Measurements from ENCODE around the gene ZMYND10. TPM values are rescaled to one million over a fixed set of nuclear protein-coding genes. Genes with fewer than 3 reads are reported as not detected.

Gene ZMYND10
- polyA plus RNA-seq (2011; rRNA removed): 0.87 and 1.1 TPM in 2 replicates
- 1.7 and 2.0 TPM in 2 replicates for polyA minus RNA-seq (2011; rRNA and poly(A)+ RNA removed)

DNA sequence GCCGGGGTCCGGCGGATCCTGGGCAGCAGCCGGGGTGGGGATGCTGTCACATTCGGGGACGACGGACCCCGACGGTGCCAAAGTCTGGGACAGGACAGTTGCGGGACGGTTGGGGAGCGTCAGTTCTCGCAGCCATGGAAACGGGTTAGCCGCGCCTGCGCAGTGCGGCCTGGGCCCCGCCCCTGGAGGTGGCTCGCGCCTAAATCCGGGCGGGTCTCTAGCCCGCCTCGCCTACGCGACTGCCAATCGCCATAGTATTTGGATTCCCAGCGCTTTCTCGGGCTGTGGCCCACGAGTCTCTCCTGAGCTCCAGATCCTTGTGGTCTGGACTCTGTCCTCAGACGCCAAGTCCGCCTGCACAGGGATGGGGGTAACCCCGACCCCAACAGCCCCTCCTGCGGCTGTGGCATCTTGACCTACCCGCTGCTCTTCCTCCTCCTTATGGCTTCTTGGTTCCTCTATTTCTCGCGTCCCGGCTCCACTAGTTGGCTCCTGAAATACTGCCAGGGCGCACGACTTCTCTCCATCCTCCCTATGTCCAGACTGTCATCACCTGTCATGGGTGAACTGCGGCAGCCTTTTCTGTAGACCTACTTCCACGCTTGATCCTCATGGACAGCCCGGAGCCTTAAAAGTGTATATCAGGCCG, at the start of gene ZMYND10:
Gene ZMYND10 (minus strand): TSS at position 147 of the 649 bp plus-strand sequence. CDS start 153 bp downstream, outside the sequence.
- TF ChIP-seq, protein P1, sequence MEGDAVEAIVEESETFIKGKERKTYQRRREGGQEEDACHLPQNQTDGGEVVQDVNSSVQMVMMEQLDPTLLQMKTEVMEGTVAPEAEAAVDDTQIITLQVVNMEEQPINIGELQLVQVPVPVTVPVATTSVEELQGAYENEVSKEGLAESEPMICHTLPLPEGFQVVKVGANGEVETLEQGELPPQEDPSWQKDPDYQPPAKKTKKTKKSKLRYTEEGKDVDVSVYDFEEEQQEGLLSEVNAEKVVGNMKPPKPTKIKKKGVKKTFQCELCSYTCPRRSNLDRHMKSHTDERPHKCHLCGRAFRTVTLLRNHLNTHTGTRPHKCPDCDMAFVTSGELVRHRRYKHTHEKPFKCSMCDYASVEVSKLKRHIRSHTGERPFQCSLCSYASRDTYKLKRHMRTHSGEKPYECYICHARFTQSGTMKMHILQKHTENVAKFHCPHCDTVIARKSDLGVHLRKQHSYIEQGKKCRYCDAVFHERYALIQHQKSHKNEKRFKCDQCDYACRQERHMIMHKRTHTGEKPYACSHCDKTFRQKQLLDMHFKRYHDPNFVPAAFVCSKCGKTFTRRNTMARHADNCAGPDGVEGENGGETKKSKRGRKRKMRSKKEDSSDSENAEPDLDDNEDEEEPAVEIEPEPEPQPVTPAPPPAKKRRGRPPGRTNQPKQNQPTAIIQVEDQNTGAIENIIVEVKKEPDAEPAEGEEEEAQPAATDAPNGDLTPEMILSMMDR (IDR thresholded peaks at IDR 0.05; ENCODE audit: low read depth, low read length): no peak
- H3K27ac ChIP-seq (ENCODE audit: low read depth, low read length): no peak within 1 kb of the TSS
- DNase-seq (ENCODE audit: low read depth, low spot score): no peak
- H3K9me3 ChIP-seq (ENCODE audit: control insufficient read depth, insufficient read depth, low read length): no peaks in the 10 kb centered on the region
- ChIA-PET CTCF (interaction anchor here (6.6 to 6.7 kb wide), 2 partner anchors 197 to 204 kb away, joined by 53 to 76 read pairs; no protein-coding TSS in a partner anchor), POLR2A (interaction anchor here (0.7 kb wide), 1 partner anchor 11 kb away, joined by 4 read pairs; no protein-coding TSS in a partner anchor)
- peak within 1 kb of the TSS; percentile 60 for H3K4me3 ChIP-seq (ENCODE audit: low read depth, low read length)
- H3K27me3 ChIP-seq (ENCODE audit: control insufficient read depth, insufficient read depth, low read length): no peaks in the 10 kb centered on the region

GRCh38 chr3:50393061-50393460, 47.5 kb upstream of the ZMYND10 start:
- Histone ChIP-seq H3K9me3 (ENCODE audit: control insufficient read depth, insufficient read depth, low read length) (no peaks in the 10 kb centered on the region; the same call in 1 of the 2 replicates), H3K27me3 (ENCODE audit: control insufficient read depth, insufficient read depth, low read length) (peaks cover 24% of the 10 kb centered on the region), H3K27ac (ENCODE audit: low read depth, low read length) (no peak overlapping the region), H3K4me3 (ENCODE audit: low read depth, low read length) (no peak overlapping the region)
- POLR2A ChIA-PET: no interaction called here
- DNase-seq (ENCODE audit: low read depth, low spot score): no peak
- TF ChIP-seq, protein P1 (IDR thresholded peaks at IDR 0.05; ENCODE audit: low read depth, low read length): no peak
- CTCF ChIA-PET: no interaction called here

DNA sequence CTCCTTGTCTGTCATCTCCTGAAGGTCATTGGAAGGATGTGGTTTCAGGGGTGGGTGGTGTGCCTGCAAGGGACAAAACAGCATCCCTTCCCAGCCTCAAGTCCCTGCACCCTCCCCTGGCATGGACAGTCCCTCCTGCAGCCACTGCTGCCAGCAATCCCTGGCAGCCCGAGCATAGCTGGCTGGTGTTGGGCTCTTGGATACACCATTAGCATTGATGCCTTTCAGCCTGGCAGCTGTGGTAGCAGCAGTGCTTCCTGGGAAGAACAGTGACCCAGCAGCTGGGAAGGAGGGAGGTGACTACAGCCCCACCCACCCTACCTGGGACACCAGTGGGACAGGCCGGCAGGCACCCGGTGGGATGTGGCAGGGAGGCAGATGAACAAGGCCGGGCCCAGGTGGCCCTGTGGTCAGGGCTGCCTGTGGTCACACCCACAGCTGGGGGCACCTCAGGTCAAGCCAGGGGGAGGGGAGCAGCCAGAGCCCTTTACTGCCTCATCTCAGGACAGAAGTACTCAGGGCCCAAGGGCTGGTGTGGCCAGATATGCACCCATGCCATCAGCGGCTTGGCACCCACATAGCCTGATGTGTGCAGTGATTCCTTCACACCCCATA, 46.7 kb upstream of the ZMYND10 start:
- POLR2A ChIA-PET: no interaction called here
- Histone ChIP-seq H3K27ac (ENCODE audit: low read depth, low read length) (no peak overlapping the region), H3K9me3 (ENCODE audit: control insufficient read depth, insufficient read depth, low read length) (no peaks in the 10 kb centered on the region; the same call in 1 of the 2 replicates), H3K27me3 (ENCODE audit: control insufficient read depth, insufficient read depth, low read length) (peaks cover 24% of the 10 kb centered on the region), H3K4me3 (ENCODE audit: low read depth, low read length) (no peak overlapping the region)
- TF ChIP-seq, protein P1 (IDR thresholded peaks at IDR 0.05; ENCODE audit: low read depth, low read length): no peak
- no peak for DNase-seq (ENCODE audit: low read depth, low spot score)
- CTCF ChIA-PET: interaction anchor here (0.6 kb wide), 1 partner anchor 150 kb away, joined by 4 read pairs; no protein-coding TSS in a partner anchor

GRCh38 chr3:50390508-50391224, 45.1 kb upstream of the ZMYND10 start:
- H3K4me3 ChIP-seq (ENCODE audit: low read depth, low read length): no peak overlapping the region
- H3K9me3 ChIP-seq (ENCODE audit: control insufficient read depth, insufficient read depth, low read length): no peaks in the 10 kb centered on the region; the same call in 1 of the 2 replicates
- no peak for DNase-seq (ENCODE audit: low read depth, low spot score)
- no peak overlapping the region for H3K27ac ChIP-seq (ENCODE audit: low read depth, low read length)
- ChIA-PET POLR2A (interaction anchor here (0.6 kb wide), 1 partner anchor 86 kb away, joined by 5 read pairs; no protein-coding TSS in a partner anchor), CTCF (interaction anchor here (0.5 to 0.6 kb wide), 2 partner anchors 44 to 78 kb away, joined by 7 to 9 read pairs; no protein-coding TSS in a partner anchor)
- peaks cover 28% of the 10 kb centered on the region for H3K27me3 ChIP-seq (ENCODE audit: control insufficient read depth, insufficient read depth, low read length)
- TF ChIP-seq, protein P1 (IDR thresholded peaks at IDR 0.05; ENCODE audit: low read depth, low read length): no peak
